H1 (cell line): Measurements from ENCODE around the gene ANO2. TPM values are rescaled to one million over a fixed set of nuclear protein-coding genes. Genes with fewer than 3 reads are reported as not detected.

ENCODE experiments used
- CTCF ChIA-PET: fragments of 300-600 bp; sonication (Branson Sonifier 250); formaldehyde crosslinking; loops from one replicate; lab custom pipeline; 2021; ENCODE audit not compliant: partially characterized antibody; lab: Charles Lee
- POLR2A ChIA-PET: fragments of 300-600 bp; sonication (Branson Sonifier 250); formaldehyde crosslinking; loops from one replicate; lab custom pipeline; 2021; ENCODE audit warnings: inconsistent platforms; ENCODE audit not compliant: partially characterized antibody; lab: Charles Lee
- DNase-seq, 2 experiments: peaks; one replicate each; pipeline versions ENCODE4 v3.0.0 to v3.0.0-alpha.2; 2010 to 2022; ENCODE audit warnings: low spot score in 2 of 2, low read depth in 1 of 2, mixed read lengths in 1 of 2
- FAIRE-seq: peaks from 2 replicates; lab custom pipeline; 2011; peaks lifted over from hg19 to GRCh38; lab: Jason Lieb, UNC
- H2AFZ ChIP-seq: 2 replicates; pipeline ENCODE4 v1.8.1; 2012; ENCODE audit warnings: low read length, inconsistent platforms
- H2AK5ac ChIP-seq: 2 replicates; pipeline ENCODE4 v1.6.1; 2013; ENCODE audit warnings: low read depth, low read length
- H2BK120ac ChIP-seq: replicated peaks from 2 replicates; pipeline ENCODE3; 2013; ENCODE audit warnings: low read depth, low read length, inconsistent platforms
- H2BK12ac ChIP-seq: 2 replicates; pipeline ENCODE4 v1.6.1; 2013; ENCODE audit warnings: low read depth, low read length
- H2BK15ac ChIP-seq: 2 replicates; pipeline ENCODE4 v1.6.1; 2013; ENCODE audit warnings: low read length
- H2BK20ac ChIP-seq: 2 replicates; pipeline ENCODE4 v1.6.1; 2013; ENCODE audit warnings: low read length
- H2BK5ac ChIP-seq: 2 replicates; pipeline ENCODE4 v1.6.1; 2013; ENCODE audit warnings: low read depth, low read length
- H3K14ac ChIP-seq: 2 replicates; pipeline ENCODE4 v1.6.1; 2013; ENCODE audit warnings: inconsistent platforms; ENCODE audit not compliant: insufficient read length
- H3K18ac ChIP-seq: 2 replicates; pipeline ENCODE4 v1.6.1; 2013; ENCODE audit warnings: low read length; ENCODE audit errors: extremely low read depth
- H3K23ac ChIP-seq: 2 replicates; pipeline ENCODE4 v1.6.1; 2013; ENCODE audit warnings: inconsistent platforms; ENCODE audit not compliant: insufficient read length
- H3K23me2 ChIP-seq: 2 replicates; pipeline ENCODE4 v1.6.1; 2013; ENCODE audit warnings: low read depth, low read length
- H3K27ac ChIP-seq: 2 replicates; pipeline ENCODE4 v1.6.1; 2011; ENCODE audit warnings: low read depth, low read length, inconsistent platforms
- H3K27me3 ChIP-seq, 4 experiments: replicated peaks in 1 of 4; 1 replicate in 1 of 4; 2 replicates in 3 of 4; pipeline versions ENCODE4 v1.6.1 to v1.8.1; 2011 to 2013; ENCODE audit warnings: low read length in 3 of 4, mild to moderate bottlenecking in 3 of 4, inconsistent platforms in 2 of 4, mixed read lengths in 2 of 4, moderate library complexity in 1 of 4; ENCODE audit not compliant: control insufficient read depth in 3 of 4, insufficient read depth in 3 of 4; ENCODE audit errors: extremely low read depth in 1 of 4
- H3K36me3 ChIP-seq, 4 experiments: 2 replicates each; pipeline versions ENCODE4 v1.6.1 to v1.8.1; 2011 to 2013; ENCODE audit warnings: mild to moderate bottlenecking in 4 of 4, low read length in 3 of 4, moderate library complexity in 2 of 4, control low read depth in 1 of 4, inconsistent platforms in 1 of 4; ENCODE audit not compliant: insufficient read depth in 4 of 4, control insufficient read depth in 2 of 4
- H3K4ac ChIP-seq: replicated peaks from 2 replicates; pipeline ENCODE3; 2013; ENCODE audit warnings: low read length, low read depth, mixed read lengths, inconsistent platforms; ENCODE audit not compliant: insufficient read length
- H3K4me1 ChIP-seq, 4 experiments: replicated peaks in 1 of 4; 1 replicate in 1 of 4; 2 replicates in 3 of 4; pipeline versions ENCODE4 v1.6.1 to v1.8.1; 2011 to 2013; ENCODE audit warnings: low read length in 3 of 4, inconsistent platforms in 2 of 4, mixed read lengths in 1 of 4; ENCODE audit not compliant: insufficient read depth in 4 of 4, control insufficient read depth in 3 of 4
- H3K4me2 ChIP-seq, 2 experiments: 2 replicates each; pipeline versions ENCODE4 v1.6.1 to v1.8.1; 2011 to 2013; ENCODE audit warnings: low read depth in 2 of 2, low read length in 2 of 2, control low read depth in 1 of 2, inconsistent platforms in 1 of 2, mild to moderate bottlenecking in 1 of 2; ENCODE audit not compliant: insufficient read depth in 1 of 2
- H3K4me3 ChIP-seq, 4 experiments: fragments of 200-600, 300-600 bp in 1 of 4; sonication (generic), shearing (Covaris generic), sonication (Bioruptor Twin) in 1 of 4; 2 replicates each; pipeline versions ENCODE4 v1.5.1 to v1.8.1; 2011 to 2016; ENCODE audit warnings: low read length in 4 of 4, low read depth in 3 of 4, control low read depth in 2 of 4, inconsistent platforms in 2 of 4, mild to moderate bottlenecking in 2 of 4, mixed read lengths in 1 of 4, moderate library complexity in 1 of 4; ENCODE audit not compliant: insufficient read depth in 2 of 4; ENCODE audit errors: extremely low read depth in 1 of 4
- H3K56ac ChIP-seq: replicated peaks from 2 replicates; pipeline ENCODE3; 2013; ENCODE audit warnings: low read depth, mild to moderate bottlenecking, mixed read lengths, low read length, inconsistent platforms; ENCODE audit not compliant: insufficient read length
- H3K79me1 ChIP-seq: 2 replicates; pipeline ENCODE4 v1.6.1; 2013; ENCODE audit warnings: low read depth, low read length, control low read depth
- H3K79me2 ChIP-seq, 2 experiments: 2 replicates each; pipeline versions ENCODE4 v1.6.1 to v1.8.1; 2012 to 2013; ENCODE audit warnings: low read length in 2 of 2, mild to moderate bottlenecking in 2 of 2, inconsistent platforms in 1 of 2; ENCODE audit not compliant: insufficient read depth in 2 of 2, control insufficient read depth in 1 of 2
- H3K9ac ChIP-seq, 4 experiments: replicated peaks in 1 of 4; 1 replicate in 1 of 4; 2 replicates in 3 of 4; pipeline versions ENCODE4 v1.6.1 to v1.8.1; 2011 to 2013; ENCODE audit warnings: low read depth in 3 of 4, low read length in 3 of 4, control low read depth in 2 of 4, mild to moderate bottlenecking in 2 of 4, moderate library complexity in 2 of 4, inconsistent platforms in 1 of 4; ENCODE audit errors: extremely low read depth in 1 of 4
- H3K9me3 ChIP-seq, 2 experiments: 2 replicates each; pipeline versions ENCODE4 v1.6.1 to v1.8.1; 2012 to 2013; ENCODE audit warnings: mild to moderate bottlenecking in 2 of 2, moderate library complexity in 2 of 2, control low read depth in 1 of 2, inconsistent platforms in 1 of 2, low read depth in 1 of 2, low read length in 1 of 2, mixed read lengths in 1 of 2; ENCODE audit not compliant: insufficient read depth in 2 of 2
- H4K20me1 ChIP-seq, 2 experiments: replicated peaks in 1 of 2; 2 replicates each; pipeline versions ENCODE3 to v1.8.1; 2011 to 2013; ENCODE audit warnings: inconsistent platforms in 2 of 2, low read length in 2 of 2, mild to moderate bottlenecking in 1 of 2; ENCODE audit not compliant: insufficient read depth in 2 of 2, control insufficient read depth in 1 of 2
- H4K5ac ChIP-seq: 2 replicates; pipeline ENCODE4 v1.6.1; 2013; ENCODE audit warnings: low read length, low read depth, mixed read lengths, inconsistent platforms; ENCODE audit not compliant: insufficient read length
- H4K8ac ChIP-seq: 2 replicates; pipeline ENCODE4 v1.8.0; 2013; ENCODE audit warnings: mild to moderate bottlenecking, moderate library complexity, low read length, inconsistent platforms; ENCODE audit not compliant: insufficient read depth; ENCODE audit errors: extremely low read depth
- H4K91ac ChIP-seq: replicated peaks from 2 replicates; pipeline ENCODE3; 2013; ENCODE audit warnings: low read length, mixed read lengths, inconsistent platforms; ENCODE audit not compliant: insufficient read length
- CREB1 ChIP-seq: IDR thresholded peaks from 2 replicates; pipeline ENCODE4 v1.6.1; 2012; ENCODE audit warnings: inconsistent platforms
- EGR1 ChIP-seq: IDR thresholded peaks from 2 replicates; pipeline ENCODE4 v1.6.1; 2011; ENCODE audit warnings: low read depth, low read length, borderline replicate concordance
- FOSL1 ChIP-seq: IDR thresholded peaks from 2 replicates; pipeline ENCODE4 v1.6.1; 2011; ENCODE audit warnings: mild to moderate bottlenecking, low read depth, low read length, moderate library complexity; ENCODE audit not compliant: insufficient read depth
- GTF2F1 ChIP-seq: IDR thresholded peaks from 2 replicates; pipeline ENCODE4 v1.6.1; 2012; ENCODE audit warnings: low read depth, low read length, improper control_type of control experiment, borderline replicate concordance
- HDAC6 ChIP-seq: IDR thresholded peaks from one replicate; pipeline ENCODE4 v1.7.1; 2012; ENCODE audit warnings: low read depth, mild to moderate bottlenecking, inconsistent platforms, low read length, moderate library complexity
- JUN ChIP-seq: IDR thresholded peaks from 2 replicates; pipeline ENCODE4 v1.6.1; 2011; ENCODE audit warnings: low read depth, mild to moderate bottlenecking, improper control_type of control experiment, low read length
- KDM1A ChIP-seq: fragments of 200-600, 300-600 bp; sonication (generic); IDR thresholded peaks from 2 replicates; pipeline ENCODE4 v1.7.1; 2016; ENCODE audit warnings: mild to moderate bottlenecking, low read length, borderline replicate concordance
- KDM4A ChIP-seq: IDR thresholded peaks from one replicate; pipeline ENCODE4 v1.7.1; 2012; ENCODE audit warnings: low read depth, mild to moderate bottlenecking, moderate library complexity, low read length, inconsistent platforms; ENCODE audit not compliant: severe bottlenecking
- NANOG ChIP-seq: IDR thresholded peaks from 2 replicates; pipeline ENCODE4 v1.6.1; 2011; ENCODE audit warnings: low read length, low read depth, mild to moderate bottlenecking, inconsistent platforms; ENCODE audit not compliant: insufficient read depth, poor library complexity, severe bottlenecking
- POLR2A ChIP-seq, 2 experiments: IDR thresholded peaks; 1 replicate in 1 of 2; 2 replicates in 1 of 2; pipeline ENCODE4 v1.6.1; 2011; ENCODE audit warnings: low read depth in 2 of 2, low read length in 2 of 2, mild to moderate bottlenecking in 2 of 2; ENCODE audit errors: control extremely low read depth in 1 of 2
- POLR2AphosphoS5 ChIP-seq: IDR thresholded peaks from 2 replicates; pipeline ENCODE4 v1.6.1; 2011; ENCODE audit warnings: low read depth, low read length
- SIN3A ChIP-seq, 2 experiments: IDR thresholded peaks in 1 of 2; conservative IDR thresholded peaks in 1 of 2; 2 replicates each; pipeline ENCODE4 v1.6.1; 2011 to 2012; ENCODE audit warnings: low read length in 2 of 2, improper control_type of control experiment in 1 of 2, low read depth in 1 of 2, mild to moderate bottlenecking in 1 of 2
- SIX5 ChIP-seq: IDR thresholded peaks from 2 replicates; pipeline ENCODE4 v1.6.1; 2011; ENCODE audit warnings: mild to moderate bottlenecking, low read depth, low read length
- SP2 ChIP-seq: IDR thresholded peaks from 2 replicates; pipeline ENCODE4 v1.6.1; 2012; ENCODE audit warnings: mild to moderate bottlenecking, low read length, inconsistent platforms
- WGBS, 2 experiments: shearing (Covaris generic) in 1 of 2; methylation state at CpG; one replicate each; pipeline versions ENCODE4 v1.1.6 to v1.1.7; 2013 to 2015; ENCODE audit warnings: low lambda C conversion rate in 2 of 2, mixed read lengths in 2 of 2, inconsistent platforms in 1 of 2, low coverage in 1 of 2, missing lambda C conversion rate in 1 of 2; ENCODE audit not compliant: insufficient replicate concordance in 2 of 2, insufficient coverage in 1 of 2, insufficient read length in 1 of 2; ENCODE audit errors: extremely low coverage in 1 of 2, missing lambda C conversion rate in 1 of 2; 5-methylcytosine and 5-hydroxymethylcytosine counted together
- polyA plus RNA-seq, 7 experiments: library from polyadenylated mRNA; depleted of rRNA in 3 of 7; stranded (reverse) in 5 of 7; unstranded in 2 of 7; fragments of >200 nt in 5 of 7; fragments of 200-250 nt in 2 of 7; gene quantifications; 1 replicate in 5 of 7; 2 replicates in 1 of 7; 4 replicates in 1 of 7; pipeline versions ENCODE4 v1.2.1 to v1.2.3, GENCODE V29; 2011 to 2013; ENCODE audit warnings: missing spikeins in 2 of 7, mixed read lengths in 2 of 7
- total RNA-seq: library from RNA; stranded (reverse); fragmentation: NEBNext Ultra II Directional; extraction: Animal tissue kit (Norgen Biotek cat#: 25700); gene quantifications from 2 replicates; pipeline ENCODE4 v1.2.1, GENCODE V29; 2021
- TF ChIP-seq, protein P1 (sequence below): IDR thresholded peaks from 2 replicates; pipeline ENCODE4 v1.6.1; 2012; ENCODE audit warnings: inconsistent platforms

The ANO2 gene
- total and polyA plus RNA-seq, 2 of the 8 experiments (the other 6 are each of a cell fraction or from before 2014, with no cell fraction given) = 1.9 to 5.5 TPM

DNA sequence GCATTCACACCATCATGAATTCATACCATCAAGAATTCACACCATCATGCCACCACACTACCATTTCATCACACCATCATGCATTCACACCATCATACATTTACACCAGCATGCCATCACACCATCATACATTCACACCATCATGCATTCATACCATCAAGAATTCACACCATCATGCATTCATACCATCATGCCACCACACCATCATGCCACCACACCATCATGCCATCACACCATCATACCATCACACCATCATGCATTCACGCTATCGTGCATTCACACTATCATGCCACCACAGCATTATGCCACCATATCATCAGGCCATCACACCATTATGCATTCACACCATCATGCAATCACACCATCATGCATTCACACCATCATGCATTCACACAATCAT is 79.7 kb downstream of the ANO2 start:
- FAIRE-seq (no peak), DNase-seq (no peak)
- H3K4me2 ChIP-seq = no peak overlapping the region; a peak in 1 of 4 replicates
- no peaks in the 10 kb centered on the region for H3K79me1 ChIP-seq
- H2AK5ac ChIP-seq = peak overlapping the region; percentile 78; the same call in 1 of the 2 replicates
- no peak overlapping the region for H3K14ac ChIP-seq
- H2BK15ac ChIP-seq = peak overlapping the region; percentile 13; the same call in 1 of the 2 replicates
- H3K4me1 ChIP-seq = peaks cover 0 to 5% (median 0%) of the 10 kb centered on the region in 4 experiments; a peak in 4 of 7 replicates
- no peaks in the 10 kb centered on the region for H3K9me3 ChIP-seq
- no peak overlapping the region for H2AFZ ChIP-seq
- H2BK5ac ChIP-seq = no peak overlapping the region
- H3K27ac ChIP-seq = no peak overlapping the region
- POLR2A ChIA-PET = no interaction called here
- H3K9ac ChIP-seq = no peak overlapping the region
- no peak overlapping the region for H4K91ac ChIP-seq
- H4K5ac ChIP-seq = no peak overlapping the region
- H2BK12ac ChIP-seq = peak overlapping the region; percentile 45
- H3K36me3 ChIP-seq = no peaks in the 10 kb centered on the region
- 96% methylated on average over 2 of the region's 2 CpGs; no CpG with 5 or more reads in 1 of the 2 experiments for WGBS, 2 experiments
- no peak overlapping the region for H2BK120ac ChIP-seq
- no peak overlapping the region for H4K8ac ChIP-seq
- H3K56ac ChIP-seq = no peak overlapping the region
- H3K4ac ChIP-seq = no peak overlapping the region
- H3K18ac ChIP-seq = no peak overlapping the region
- no peaks in the 10 kb centered on the region; a peak in 1 of 4 replicates for H3K79me2 ChIP-seq
- no peak overlapping the region for H3K4me3 ChIP-seq
- CTCF ChIA-PET = no interaction called here
- no peaks in the 10 kb centered on the region for H3K27me3 ChIP-seq
- peaks cover 3% of the 10 kb centered on the region; the same call in 1 of the 2 replicates for H3K23me2 ChIP-seq
- no peak overlapping the region for H3K23ac ChIP-seq
- H2BK20ac ChIP-seq = no peak overlapping the region
- no peaks in the 10 kb centered on the region for H4K20me1 ChIP-seq
- TF ChIP-seq POLR2A (IDR thresholded peaks at IDR 0.05; ENCODE audit: control extremely low read depth in 1 of 2, low read depth in 2 of 2, low read length in 2 of 2) (no peak), GTF2F1 (no peak), SIN3A (conservative IDR thresholded peaks at IDR 0.05 in 1 of 2, IDR thresholded peaks at IDR 0.05 in 1 of 2; ENCODE audit: low read depth in 1 of 2, low read length in 2 of 2) (no peak), KDM4A (no peak), NANOG (no peak), SIX5 (no peak), JUN (no peak), HDAC6 (no peak), KDM1A (no peak), POLR2AphosphoS5 (no peak), SP2 (no peak), CREB1 (no peak), FOSL1 (no peak), EGR1 (no peak)
- TF ChIP-seq, protein P1, sequence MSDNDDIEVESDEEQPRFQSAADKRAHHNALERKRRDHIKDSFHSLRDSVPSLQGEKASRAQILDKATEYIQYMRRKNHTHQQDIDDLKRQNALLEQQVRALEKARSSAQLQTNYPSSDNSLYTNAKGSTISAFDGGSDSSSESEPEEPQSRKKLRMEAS = no peak
